Putamen (tissue), 1 donor: Measurements from ENCODE around the gene EML5.
"Not testable (repeated sequence)": the region's sequence is repeated elsewhere in the genome, so short reads cannot be mapped to it uniquely, and the experiment has no call there.

Experiments
- DNase-seq: peaks from one replicate; pipeline ENCODE4 v3.0.0-alpha.2; 2016; ENCODE audit warnings: low spot score

Gene EML5

GRCh38 chr14:88792473-88793258 is at the start of gene EML5:
Gene EML5 (minus strand): TSS chr14:88792953. CDS start chr14:88792503, 450 bp downstream.
- DNase-seq, result peak; percentile 89

- no peak for DNase-seq
Observed at GRCh38 chr14:88842414-88842813, 49.7 kb upstream of the EML5 start.

- DNase-seq, result no peak
Observed at GRCh38 chr14:88841741-88842140, 49.0 kb upstream of the EML5 start.

GRCh38 chr14:88840926-88841325 is 48.2 kb upstream of the EML5 start:
- no peak for DNase-seq

GRCh38 chr14:88838015-88838414 is 45.3 kb upstream of the EML5 start:
- DNase-seq, result no peak

- DNase-seq, result no peak
Observed at GRCh38 chr14:88837495-88837894, 44.7 kb upstream of the EML5 start.

- no peak for DNase-seq
Observed at GRCh38 chr14:88835661-88836060, 42.9 kb upstream of the EML5 start.

- no peak for DNase-seq
Observed at GRCh38 chr14:88834883-88835431, 42.2 kb upstream of the EML5 start.

GRCh38 chr14:88831284-88831683 is 38.5 kb upstream of the EML5 start:
- DNase-seq, result no peak

GRCh38 chr14:88829685-88830302 is 37.0 kb upstream of the EML5 start:
- no peak for DNase-seq

GRCh38 chr14:88829188-88829587 is 36.4 kb upstream of the EML5 start:
- no peak for DNase-seq

- DNase-seq, result peak; percentile 68
Observed at GRCh38 chr14:88825503-88825902, 32.8 kb upstream of the EML5 start.

- DNase-seq, result no peak
Observed at GRCh38 chr14:88825078-88825458, 32.3 kb upstream of the EML5 start.

GRCh38 chr14:88824314-88825077 is 31.7 kb upstream of the EML5 start, which contains the start of gene TTC8:
Gene TTC8 (plus strand): TSS chr14:88824651. CDS start chr14:88824708, 57 bp downstream.
- peak; percentile 85 for DNase-seq

- no peak for DNase-seq
Observed at GRCh38 chr14:88823968-88824313, 31.2 kb upstream of the EML5 start.

GRCh38 chr14:88821888-88822287 is 29.1 kb upstream of the EML5 start:
- DNase-seq, result no peak

- no peak for DNase-seq
Observed at GRCh38 chr14:88821378-88821777, 28.6 kb upstream of the EML5 start.

- not testable (repeated sequence) for DNase-seq
Observed at GRCh38 chr14:88819674-88820073, 26.9 kb upstream of the EML5 start.

GRCh38 chr14:88818018-88818417 is 25.3 kb upstream of the EML5 start:
- DNase-seq, result no peak

- no peak for DNase-seq
Observed at GRCh38 chr14:88815980-88816379, 23.2 kb upstream of the EML5 start.

- DNase-seq, result no peak
Observed at GRCh38 chr14:88808359-88808758, 15.6 kb upstream of the EML5 start.

- no peak for DNase-seq
Observed at GRCh38 chr14:88804477-88804876, 11.7 kb upstream of the EML5 start.

GRCh38 chr14:88804035-88804434 is 11.3 kb upstream of the EML5 start:
- no peak for DNase-seq
